WTC11 (cell line): ENCODE results near the gene ADORA1.

Source experiments
- HMGA2 ChIP-seq: fragments of 250-450 bp; sonication (Bioruptor Pico); IDR thresholded peaks from 2 replicates; pipeline ENCODE4 v1.4.0; 2021; ENCODE audit warnings: mild to moderate bottlenecking, moderate library complexity
- NFE2L1 ChIP-seq: sonication (generic); formaldehyde crosslinking; IDR thresholded peaks from 2 replicates; pipeline ENCODE4 v1.8.1; 2023; ENCODE audit warnings: missing genetic modification reagents
- NR1H2 ChIP-seq: sonication (generic); formaldehyde crosslinking; IDR thresholded peaks from 2 replicates; pipeline ENCODE4 v1.9.0; 2021; ENCODE audit warnings: mild to moderate bottlenecking, moderate library complexity, missing genetic modification reagents
- NR2C2 ChIP-seq: sonication (generic); formaldehyde crosslinking; IDR thresholded peaks from 2 replicates; pipeline ENCODE4 v1.8.0; 2022; ENCODE audit warnings: mild to moderate bottlenecking, missing genetic modification reagents
- RELA ChIP-seq: sonication (generic); formaldehyde crosslinking; IDR thresholded peaks from 2 replicates; pipeline ENCODE4 v1.8.1; 2022; ENCODE audit warnings: missing genetic modification reagents, mild to moderate bottlenecking, borderline replicate concordance
- ZNF121 ChIP-seq: sonication (generic); formaldehyde crosslinking; IDR thresholded peaks from 2 replicates; pipeline ENCODE4 v1.8.0; 2023; ENCODE audit warnings: missing genetic modification reagents
- TF ChIP-seq, protein P1 (sequence below): fragments of 200-600 bp; IDR thresholded peaks from 2 replicates; pipeline ENCODE4 v1.8.0; 2022; ENCODE audit warnings: antibody characterized with exemption
- TF ChIP-seq, protein P2 (sequence below): sonication (generic); formaldehyde crosslinking; IDR thresholded peaks from 2 replicates; pipeline ENCODE4 v1.8.0; 2023; ENCODE audit warnings: missing genetic modification reagents
- TF ChIP-seq, protein P3 (sequence below): sonication (generic); formaldehyde crosslinking; IDR thresholded peaks from 2 replicates; pipeline ENCODE4 v1.8.1; 2022; ENCODE audit warnings: mild to moderate bottlenecking, missing genetic modification reagents, moderate library complexity, borderline replicate concordance

DNA sequence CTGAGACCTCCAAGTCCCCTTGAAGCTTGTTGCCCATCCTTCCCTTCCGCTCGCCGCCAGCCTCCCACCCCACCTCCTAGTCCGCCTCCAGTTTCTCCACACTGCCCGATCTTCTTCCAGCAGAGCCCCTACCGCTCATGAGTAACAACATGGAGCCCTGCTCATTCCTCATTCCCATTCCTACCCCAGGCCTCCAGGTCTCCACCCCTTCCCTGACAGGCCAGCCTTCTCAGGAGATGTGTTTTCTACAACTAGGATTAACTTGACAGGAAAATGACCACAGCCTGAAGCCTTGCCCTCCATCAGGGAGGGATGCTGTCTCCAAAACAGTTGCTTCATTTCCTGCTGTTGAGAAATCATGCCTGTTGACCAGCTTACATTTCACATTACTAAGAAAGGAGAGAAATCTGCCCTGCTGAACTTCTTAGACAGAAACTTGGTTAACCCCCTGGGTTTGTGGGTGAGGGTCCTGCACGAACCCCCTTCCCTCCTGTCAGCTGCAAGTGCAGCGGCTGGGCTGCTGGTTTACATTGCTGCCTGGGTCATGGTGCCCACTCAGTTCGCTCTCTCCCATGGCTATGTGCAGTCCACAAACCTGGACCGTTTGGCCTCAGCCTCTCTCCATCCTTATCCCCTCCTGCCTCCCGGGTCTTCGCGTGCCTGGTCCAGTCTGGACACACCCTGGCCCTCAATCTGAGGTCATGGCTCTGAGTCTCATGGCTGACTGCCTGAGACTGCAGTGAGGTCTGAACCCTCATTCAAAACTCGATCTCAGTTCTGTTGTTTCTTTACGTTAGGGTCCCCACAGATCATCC, 75.1 kb downstream of the ADORA1 start:
- TF ChIP-seq, protein P1, sequence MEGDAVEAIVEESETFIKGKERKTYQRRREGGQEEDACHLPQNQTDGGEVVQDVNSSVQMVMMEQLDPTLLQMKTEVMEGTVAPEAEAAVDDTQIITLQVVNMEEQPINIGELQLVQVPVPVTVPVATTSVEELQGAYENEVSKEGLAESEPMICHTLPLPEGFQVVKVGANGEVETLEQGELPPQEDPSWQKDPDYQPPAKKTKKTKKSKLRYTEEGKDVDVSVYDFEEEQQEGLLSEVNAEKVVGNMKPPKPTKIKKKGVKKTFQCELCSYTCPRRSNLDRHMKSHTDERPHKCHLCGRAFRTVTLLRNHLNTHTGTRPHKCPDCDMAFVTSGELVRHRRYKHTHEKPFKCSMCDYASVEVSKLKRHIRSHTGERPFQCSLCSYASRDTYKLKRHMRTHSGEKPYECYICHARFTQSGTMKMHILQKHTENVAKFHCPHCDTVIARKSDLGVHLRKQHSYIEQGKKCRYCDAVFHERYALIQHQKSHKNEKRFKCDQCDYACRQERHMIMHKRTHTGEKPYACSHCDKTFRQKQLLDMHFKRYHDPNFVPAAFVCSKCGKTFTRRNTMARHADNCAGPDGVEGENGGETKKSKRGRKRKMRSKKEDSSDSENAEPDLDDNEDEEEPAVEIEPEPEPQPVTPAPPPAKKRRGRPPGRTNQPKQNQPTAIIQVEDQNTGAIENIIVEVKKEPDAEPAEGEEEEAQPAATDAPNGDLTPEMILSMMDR: no peak
- TF ChIP-seq RELA (CRISPR knock-in tag) (no peak), ZNF121 (no peak), NR2C2 (CRISPR knock-in tag) (no peak), NR1H2 (CRISPR knock-in tag) (no peak), NFE2L1 (CRISPR knock-in tag) (no peak), HMGA2 (no peak)
- TF ChIP-seq, protein P2, sequence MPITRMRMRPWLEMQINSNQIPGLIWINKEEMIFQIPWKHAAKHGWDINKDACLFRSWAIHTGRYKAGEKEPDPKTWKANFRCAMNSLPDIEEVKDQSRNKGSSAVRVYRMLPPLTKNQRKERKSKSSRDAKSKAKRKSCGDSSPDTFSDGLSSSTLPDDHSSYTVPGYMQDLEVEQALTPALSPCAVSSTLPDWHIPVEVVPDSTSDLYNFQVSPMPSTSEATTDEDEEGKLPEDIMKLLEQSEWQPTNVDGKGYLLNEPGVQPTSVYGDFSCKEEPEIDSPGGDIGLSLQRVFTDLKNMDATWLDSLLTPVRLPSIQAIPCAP: no peak
- TF ChIP-seq, protein P3, sequence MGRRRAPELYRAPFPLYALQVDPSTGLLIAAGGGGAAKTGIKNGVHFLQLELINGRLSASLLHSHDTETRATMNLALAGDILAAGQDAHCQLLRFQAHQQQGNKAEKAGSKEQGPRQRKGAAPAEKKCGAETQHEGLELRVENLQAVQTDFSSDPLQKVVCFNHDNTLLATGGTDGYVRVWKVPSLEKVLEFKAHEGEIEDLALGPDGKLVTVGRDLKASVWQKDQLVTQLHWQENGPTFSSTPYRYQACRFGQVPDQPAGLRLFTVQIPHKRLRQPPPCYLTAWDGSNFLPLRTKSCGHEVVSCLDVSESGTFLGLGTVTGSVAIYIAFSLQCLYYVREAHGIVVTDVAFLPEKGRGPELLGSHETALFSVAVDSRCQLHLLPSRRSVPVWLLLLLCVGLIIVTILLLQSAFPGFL: no peak
